HG03460 (cell line): ENCODE measurements around the gene OMA1.
"Not testable (repeated sequence)": the region's sequence is repeated elsewhere in the genome, so short reads cannot be mapped to it uniquely, and the experiment has no call there.

ENCODE experiments used
- ATAC-seq: cut with Tn5 transposase; IDR thresholded peaks from one replicate; pipeline ENCODE4 v1.9.1; 2021; ENCODE audit not compliant: unreplicated experiment

The OMA1 gene

GRCh38 chr1:58573705-58574591, 27.4 kb upstream of the OMA1 start:
- peak; percentile 96 for ATAC-seq

- ATAC-seq: no peak
These were observed 26.6 kb upstream of the OMA1 start for GRCh38 chr1:58573138-58573537.

- ATAC-seq: no peak
These were observed 26.2 kb upstream of the OMA1 start for GRCh38 chr1:58572690-58573089.

GRCh38 chr1:58571616-58572015, 25.1 kb upstream of the OMA1 start:
- ATAC-seq: no peak

- ATAC-seq: no peak
These were observed 24.3 kb upstream of the OMA1 start for GRCh38 chr1:58570817-58571216.

- ATAC-seq: no peak
These were observed 23.6 kb upstream of the OMA1 start for GRCh38 chr1:58570094-58570493.

GRCh38 chr1:58568911-58569310, 22.4 kb upstream of the OMA1 start:
- ATAC-seq: no peak

GRCh38 chr1:58568271-58568860, 21.8 kb upstream of the OMA1 start:
- ATAC-seq: no peak

GRCh38 chr1:58566339-58566738, 19.8 kb upstream of the OMA1 start:
- ATAC-seq: no peak

- ATAC-seq: not testable (repeated sequence)
These were observed 17.2 kb upstream of the OMA1 start for GRCh38 chr1:58563715-58564114.

GRCh38 chr1:58561633-58562032, 15.1 kb upstream of the OMA1 start:
- no peak for ATAC-seq

- ATAC-seq: no peak
These were observed 8.9 kb upstream of the OMA1 start for GRCh38 chr1:58555393-58555792.

- ATAC-seq: no peak
These were observed 4.9 kb upstream of the OMA1 start for GRCh38 chr1:58551186-58552140.

- ATAC-seq: not testable (repeated sequence)
These were observed 2.8 kb upstream of the OMA1 start for GRCh38 chr1:58549291-58549690.

- ATAC-seq: no peak
These were observed 1.8 kb upstream of the OMA1 start for GRCh38 chr1:58548371-58548770.

GRCh38 chr1:58545591-58546519, 671 bp downstream of the OMA1 start:
- peak; percentile 56 for ATAC-seq

- ATAC-seq: no peak
These were observed 3.3 kb downstream of the OMA1 start for GRCh38 chr1:58543260-58543659.

- ATAC-seq: no peak
These were observed 7.0 kb downstream of the OMA1 start for GRCh38 chr1:58539553-58539952.

- ATAC-seq: no peak
These were observed 7.7 kb downstream of the OMA1 start for GRCh38 chr1:58538821-58539220.

GRCh38 chr1:58531842-58532241, 14.7 kb downstream of the OMA1 start:
- ATAC-seq: not testable (repeated sequence)
